GM10847 (cell line): ENCODE measurements around the gene UGT1A8.
"Not testable (repeated sequence)": the region's sequence is repeated elsewhere in the genome, so short reads cannot be mapped to it uniquely, and the experiment has no call there.

Source experiments
- POLR2A ChIP-seq: IDR thresholded peaks from 2 replicates; pipeline ENCODE4 v1.6.1; 2011; ENCODE audit not compliant: insufficient read length; ENCODE audit errors: extremely low read depth

The UGT1A8 gene

GRCh38 chr2:233636306-233636705, 18.9 kb downstream of the UGT1A8 start, which contains the start of gene UGT1A10:
TSS of gene UGT1A10 (plus strand) at chr2:233636448. CDS start at chr2:233636523, 75 bp downstream.
- not testable (repeated sequence) for TF ChIP-seq POLR2A

DNA sequence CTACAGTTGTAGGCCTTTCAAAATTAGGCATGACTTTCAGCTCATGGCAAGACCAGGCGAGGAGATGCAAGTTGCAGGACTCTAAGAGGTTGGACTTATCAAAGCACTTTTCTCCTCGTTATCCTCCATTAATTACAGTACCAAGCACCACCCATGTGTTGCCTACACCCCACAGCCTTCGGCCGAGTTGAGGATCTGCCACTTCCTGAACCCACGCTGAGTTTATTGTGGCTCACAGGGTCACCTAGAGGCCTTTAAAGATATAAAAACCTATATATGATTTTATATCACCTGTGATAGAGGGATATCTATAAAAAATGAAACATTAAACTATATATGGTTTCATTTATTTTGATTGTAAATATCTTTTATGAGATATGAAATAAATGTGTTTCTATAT, 21.4 kb downstream of the UGT1A8 start:
- no peak for TF ChIP-seq POLR2A

- TF ChIP-seq POLR2A: no peak
Observed at GRCh38 chr2:233639860-233640259, 22.4 kb downstream of the UGT1A8 start.

DNA sequence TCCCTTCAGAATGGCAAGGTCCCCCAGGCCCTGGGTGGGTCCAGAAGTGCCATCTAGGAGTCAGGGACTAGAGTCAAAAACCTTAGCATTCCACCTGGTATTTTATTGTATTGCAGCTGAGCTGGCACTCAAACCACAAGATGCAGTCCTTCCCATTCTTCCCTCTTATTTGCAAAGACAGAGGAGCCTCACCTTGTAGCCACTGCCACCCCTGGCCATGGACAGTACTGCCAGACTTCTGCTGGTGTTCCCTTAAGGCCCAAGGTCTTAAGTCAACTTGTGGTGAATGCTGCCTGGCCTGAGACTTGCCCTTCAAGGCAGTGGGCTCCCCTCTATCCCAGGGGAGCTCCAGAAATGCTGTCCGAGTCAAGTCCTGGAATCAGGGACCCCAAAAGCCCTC, 25.7 kb downstream of the UGT1A8 start:
- no peak for TF ChIP-seq POLR2A

DNA sequence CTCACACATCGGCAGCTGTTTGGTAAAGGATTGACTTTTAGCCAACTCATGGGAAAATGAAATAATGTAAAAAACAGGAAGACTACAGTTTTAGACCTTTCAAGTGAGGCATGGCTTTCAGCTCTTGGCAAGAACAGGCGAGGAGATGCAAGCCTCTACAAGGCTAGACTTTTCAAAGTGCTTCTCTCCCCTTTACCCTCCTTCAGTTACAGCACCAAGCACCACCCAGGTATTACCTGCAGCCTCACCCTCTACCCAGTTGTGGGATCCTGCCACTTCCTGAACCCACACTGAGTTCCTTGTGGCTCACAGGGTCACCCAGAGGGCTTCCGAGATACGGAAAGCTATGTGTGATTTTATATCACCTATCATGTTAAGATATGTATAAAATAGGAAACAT, 33.5 kb downstream of the UGT1A8 start:
- no peak for TF ChIP-seq POLR2A

GRCh38 chr2:233651430-233651829, 34.0 kb downstream of the UGT1A8 start:
- TF ChIP-seq POLR2A: no peak

DNA sequence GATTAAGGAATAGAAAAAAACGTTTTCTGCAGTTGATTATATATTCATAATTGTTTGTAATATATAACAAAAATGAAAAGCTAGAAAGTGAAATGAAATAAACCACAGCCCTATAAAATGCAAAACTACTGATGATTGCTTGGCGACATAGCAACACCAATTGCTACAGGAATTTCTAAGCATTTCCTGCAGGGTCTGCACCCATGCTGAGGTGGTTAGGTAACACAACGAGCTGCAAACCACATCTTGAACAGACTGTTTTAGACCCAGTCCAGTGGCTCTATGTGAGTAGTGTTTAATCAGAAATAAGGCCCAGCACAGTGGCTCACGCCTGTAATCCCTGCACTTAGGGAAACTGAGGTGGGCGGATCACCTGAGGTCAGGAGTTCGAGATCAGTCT, 37.1 kb downstream of the UGT1A8 start:
- TF ChIP-seq POLR2A: no peak

DNA sequence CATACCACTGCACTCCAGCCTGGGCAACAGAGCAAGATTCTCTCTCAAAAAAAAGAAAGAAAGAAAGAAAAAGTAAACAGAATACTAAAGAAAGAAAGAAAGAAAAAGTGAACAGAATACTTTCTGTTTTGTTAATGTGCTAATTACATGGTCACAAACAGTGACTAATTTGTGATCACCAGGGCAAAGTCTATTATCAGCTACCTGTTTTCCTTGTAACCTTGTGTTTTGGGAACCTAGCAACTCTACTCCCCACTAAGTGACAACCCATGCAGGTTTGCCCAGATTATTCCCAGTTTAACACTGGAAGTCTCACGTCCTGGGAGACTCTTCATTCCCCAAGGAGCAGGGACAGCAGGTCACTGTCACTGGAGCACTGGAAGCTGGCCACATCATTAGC, 37.6 kb downstream of the UGT1A8 start:
- TF ChIP-seq POLR2A: no peak

- no peak for TF ChIP-seq POLR2A
Observed at GRCh38 chr2:233656443-233656842, 39.0 kb downstream of the UGT1A8 start.

DNA sequence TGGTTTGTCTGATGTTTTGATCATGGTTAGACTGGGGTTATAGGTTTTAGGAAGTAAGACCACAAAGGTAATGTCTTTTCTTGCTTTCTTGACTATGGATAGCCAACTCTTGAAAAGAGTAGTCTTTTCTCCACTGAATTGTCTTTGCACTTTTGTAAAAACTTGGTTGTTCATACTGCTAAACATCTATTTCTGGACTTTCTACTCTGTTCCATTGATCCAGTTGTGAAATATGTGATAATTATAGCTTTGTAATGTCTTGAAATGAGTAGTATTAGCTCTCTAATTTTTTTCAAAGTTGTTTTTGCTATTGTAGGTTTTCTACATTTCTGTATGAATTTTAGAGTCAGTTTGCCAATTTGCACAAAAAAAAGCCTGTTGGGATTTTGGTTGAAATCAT, 41.2 kb downstream of the UGT1A8 start:
- no peak for TF ChIP-seq POLR2A

- TF ChIP-seq POLR2A: no peak
Observed at GRCh38 chr2:233663911-233664310, 46.5 kb downstream of the UGT1A8 start.

- TF ChIP-seq POLR2A: no peak
Observed at GRCh38 chr2:233668605-233669260, 51.3 kb downstream of the UGT1A8 start.

DNA sequence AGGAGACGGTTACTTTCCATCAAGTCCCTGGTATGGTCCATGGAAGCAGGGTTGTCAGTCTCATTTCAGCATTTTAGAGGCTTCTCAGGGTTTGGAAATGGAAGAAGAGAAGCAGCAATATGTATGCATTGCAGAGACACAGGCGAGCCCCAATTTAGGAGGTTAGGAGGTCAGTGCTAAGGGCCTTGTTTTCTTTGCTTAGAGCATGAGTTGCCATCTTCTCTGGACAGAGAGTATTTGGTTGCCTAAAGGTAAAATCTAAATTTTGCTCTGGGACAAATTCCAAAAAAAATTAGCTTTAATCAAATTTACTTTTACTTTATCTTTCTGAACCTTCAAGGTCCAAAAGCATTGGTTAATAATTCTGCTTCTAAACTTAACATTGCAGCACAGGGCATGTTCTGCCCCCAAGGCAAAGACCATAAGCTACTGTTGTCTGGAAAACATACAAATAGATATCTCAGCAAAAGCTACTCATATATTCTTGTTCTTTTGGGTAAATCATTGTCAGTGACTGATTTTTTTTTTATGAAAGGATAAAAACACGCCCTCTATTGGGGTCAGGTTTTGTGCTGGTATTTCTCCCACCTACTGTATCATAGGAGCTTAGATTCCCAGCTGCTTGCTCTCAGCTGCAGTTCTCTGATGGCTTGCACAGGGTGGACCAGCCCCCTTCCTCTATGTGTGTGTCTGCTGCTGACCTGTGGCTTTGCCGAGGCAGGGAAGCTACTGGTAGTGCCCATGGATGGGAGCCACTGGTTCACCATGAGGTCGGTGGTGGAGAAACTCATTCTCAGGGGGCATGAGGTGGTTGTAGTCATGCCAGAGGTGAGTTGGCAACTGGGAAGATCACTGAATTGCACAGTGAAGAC, 54.1 kb downstream of the UGT1A8 start, which contains the start of gene UGT1A9:
TSS of gene UGT1A9 (plus strand) at position 609 of the 872 bp plus-strand sequence. CDS start at position 646, 37 bp downstream.
- TF ChIP-seq POLR2A: no peak

DNA sequence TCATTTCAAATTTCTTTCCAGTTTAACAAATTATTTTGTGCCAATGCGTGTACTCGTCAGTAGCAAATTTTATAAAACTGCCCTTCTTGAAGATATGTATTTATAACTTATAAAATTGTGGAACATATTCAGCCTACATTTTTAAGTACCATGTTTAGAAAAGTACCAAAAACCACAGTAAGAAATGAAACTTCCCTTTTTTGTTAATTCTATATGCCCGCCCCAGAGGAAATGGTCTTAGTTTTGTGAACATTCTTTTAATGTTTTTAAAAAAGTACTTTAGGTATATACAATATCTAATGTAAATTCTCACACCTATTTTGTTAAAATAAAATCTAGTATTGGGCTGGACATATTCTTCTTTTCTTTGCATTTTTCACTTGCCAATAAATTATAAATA, 55.5 kb downstream of the UGT1A8 start:
- no peak for TF ChIP-seq POLR2A

DNA sequence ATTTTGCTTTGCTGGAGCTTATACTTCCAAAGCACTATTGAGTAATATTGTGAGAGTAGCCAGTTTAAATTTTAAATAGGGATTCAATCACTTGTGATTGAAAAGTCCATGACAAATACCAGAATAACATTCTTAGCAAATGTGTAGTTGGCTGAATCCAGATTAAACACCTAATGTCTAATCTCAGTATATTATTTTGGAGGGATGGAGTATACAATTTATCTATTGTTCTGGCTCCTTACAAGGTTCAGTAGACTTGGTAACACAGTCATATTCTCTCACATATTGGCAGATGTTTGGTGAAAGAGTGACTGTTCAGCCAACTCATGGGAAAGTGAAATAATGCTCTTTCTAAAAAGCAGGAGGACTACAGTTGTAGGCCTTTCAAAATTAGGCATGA, 56.5 kb downstream of the UGT1A8 start:
- no peak for TF ChIP-seq POLR2A

- no peak for TF ChIP-seq POLR2A
Observed at GRCh38 chr2:233674314-233674713, 56.9 kb downstream of the UGT1A8 start.

- no peak for TF ChIP-seq POLR2A
Observed at GRCh38 chr2:233674995-233675394, 57.6 kb downstream of the UGT1A8 start.

GRCh38 chr2:233676046-233676445, 58.6 kb downstream of the UGT1A8 start:
- TF ChIP-seq POLR2A: no peak
